Panc1 (cell line): Measurements from ENCODE around the gene ERG. TPM values are rescaled to one million over a fixed set of nuclear protein-coding genes. Genes with fewer than 3 reads are reported as not detected.

ENCODE experiments used
- ATAC-seq: fragments of 200-7000 bp; cut with Tn5 transposase; 2 replicates; pipeline ENCODE4 v1.9.1; 2020; ENCODE audit warnings: mild to moderate bottlenecking, moderate library complexity
- BruUV-seq: library from RNA; stranded (reverse); fragments of 400-500 nt; replicated peaks from 2 replicates; lab custom pipeline; 2021; lab: Mats Ljungman, UMichigan
- CTCF ChIA-PET: fragments of 300-600 bp; sonication (Branson Sonifier 250); formaldehyde crosslinking; loops from one replicate; lab custom pipeline; 2022; ENCODE audit warnings: antibody characterized with exemption; lab: Charles Lee
- POLR2A ChIA-PET: fragments of 300-600 bp; sonication (Branson Sonifier 250); formaldehyde crosslinking; loops from one replicate; lab custom pipeline; 2022; ENCODE audit warnings: antibody characterized with exemption; lab: Charles Lee
- DNase-seq: peaks from one replicate; pipeline ENCODE4 v3.0.0-alpha.2; 2010; ENCODE audit warnings: low read depth, low spot score
- H3K27ac ChIP-seq: 2 replicates; pipeline ENCODE4 v1.5.1; 2011; ENCODE audit warnings: mild to moderate bottlenecking, low read length, inconsistent platforms
- H3K27me3 ChIP-seq: fragments of 200-500 bp; sonication (Bioruptor generic); 2 replicates; pipeline ENCODE4 v1.6.0; 2014; ENCODE audit warnings: low read length, inconsistent platforms; ENCODE audit not compliant: control insufficient read depth, insufficient read depth
- H3K36me3 ChIP-seq: fragments of 200-500 bp; sonication (Bioruptor generic); 2 replicates; pipeline ENCODE4 v1.5.1; 2014; ENCODE audit warnings: inconsistent platforms, mild to moderate bottlenecking, low read length, moderate library complexity; ENCODE audit not compliant: control insufficient read depth, insufficient read depth
- H3K4me1 ChIP-seq: 2 replicates; pipeline ENCODE4 v1.5.1; 2011; ENCODE audit warnings: inconsistent platforms, mild to moderate bottlenecking, low read length, moderate library complexity; ENCODE audit not compliant: control insufficient read depth, insufficient read depth
- H3K4me3 ChIP-seq, 2 experiments: 2 replicates each; pipeline ENCODE4 v1.5.1; 2011 to 2012; ENCODE audit warnings: low read depth in 2 of 2, low read length in 2 of 2, mild to moderate bottlenecking in 2 of 2, inconsistent platforms in 1 of 2, moderate library complexity in 1 of 2
- H3K9me3 ChIP-seq: fragments of 200-500 bp; sonication (Bioruptor generic); 2 replicates; pipeline ENCODE4 v1.5.1; 2014; ENCODE audit warnings: low read depth, mild to moderate bottlenecking, inconsistent platforms, low read length, moderate library complexity; ENCODE audit not compliant: control insufficient read depth, insufficient read depth
- CTCF ChIP-seq: fragments of 450-650 bp; IDR thresholded peaks from 2 replicates; pipeline ENCODE4 v1.5.1; 2017; ENCODE audit warnings: mild to moderate bottlenecking
- POLR2AphosphoS5 ChIP-seq: IDR thresholded peaks from 2 replicates; pipeline ENCODE4 v1.6.1; 2012; ENCODE audit warnings: mild to moderate bottlenecking, low read depth, low read length, moderate library complexity
- REST ChIP-seq, 2 experiments: IDR thresholded peaks; 2 replicates each; pipeline ENCODE4 v1.6.1; 2011 to 2012; ENCODE audit warnings: low read depth in 2 of 2, control low read depth in 1 of 2, low read length in 1 of 2, mild to moderate bottlenecking in 1 of 2, moderate library complexity in 1 of 2; ENCODE audit not compliant: insufficient read depth in 1 of 2
- SIN3A ChIP-seq: IDR thresholded peaks from 2 replicates; pipeline ENCODE4 v1.6.1; 2012; ENCODE audit warnings: low read depth, mild to moderate bottlenecking, low read length, moderate library complexity, borderline replicate concordance; ENCODE audit not compliant: insufficient read depth
- TCF7L2 ChIP-seq: IDR thresholded peaks from 2 replicates; pipeline ENCODE4 v1.6.1; 2011; ENCODE audit warnings: mild to moderate bottlenecking, low read depth, low read length, inconsistent platforms
- in situ Hi-C: cut with HindIII; loops from 2 replicates; pipeline ENCODE4 v1.10.0; 2016; ENCODE audit warnings: low sequenced_read_pairs, low pct_unique_long_range_greater_than_20kb
- intact Hi-C: fragments of 100-400 bp; cut with micrococcal nuclease; formaldehyde crosslinking; loops from one replicate; pipeline ENCODE4 v1.10.0; 2022; ENCODE audit not compliant: unreplicated experiment
- total RNA-seq: library from RNA; stranded (reverse); gene quantifications from one replicate; pipeline ENCODE4 v1.2.1, GENCODE V29; 2021; ENCODE audit not compliant: unreplicated experiment

ERG gene
- total RNA-seq, 1 experiment from 2014 or later, result 0.49 TPM

GRCh38 chr21:38334866-38335265 lies 163.4 kb downstream of the ERG start:
- ChIA-PET CTCF (interaction anchor here (0.6 kb wide), 1 partner anchor 779 kb away, joined by 3 read pairs; no protein-coding TSS in a partner anchor), POLR2A (no interaction called here)
- DNase-seq, result no peak
- no peaks in the 10 kb centered on the region for H3K36me3 ChIP-seq
- in situ Hi-C loops, result no loop called here
- intact Hi-C loops, result no loop called here
- no peak for ATAC-seq
- no peak overlapping the region for H3K27ac ChIP-seq
- H3K27me3 ChIP-seq, result no peaks in the 10 kb centered on the region
- no peak overlapping the region for H3K4me3 ChIP-seq
- TF ChIP-seq CTCF, result no peak
- TF ChIP-seq POLR2AphosphoS5, result no peak
- TF ChIP-seq SIN3A, result no peak
- TF ChIP-seq TCF7L2, result no peak
- no peak for TF ChIP-seq REST (IDR thresholded peaks at IDR 0.05; ENCODE audit: insufficient read depth in 1 of 2, low read depth in 2 of 2, low read length in 1 of 2)
- H3K9me3 ChIP-seq, result no peaks in the 10 kb centered on the region
- no TSS peak for BruUV-seq
- H3K4me1 ChIP-seq, result no peaks in the 10 kb centered on the region

GRCh38 chr21:38333301-38334272 lies 164.7 kb downstream of the ERG start:
- POLR2A ChIA-PET, result no interaction called here
- Histone ChIP-seq H3K27me3 (no peaks in the 10 kb centered on the region), H3K27ac (no peak overlapping the region), H3K36me3 (no peaks in the 10 kb centered on the region), H3K4me1 (no peaks in the 10 kb centered on the region), H3K9me3 (no peaks in the 10 kb centered on the region), H3K4me3 (no peak overlapping the region)
- CTCF ChIA-PET, result interaction anchor here (0.6 kb wide), 1 partner anchor 463 kb away, joined by 4 read pairs; no protein-coding TSS in a partner anchor
- no peak for ATAC-seq
- BruUV-seq, result no TSS peak
- DNase-seq, result no peak
- intact Hi-C loops, result no loop called here
- in situ Hi-C loops, result no loop called here
- TF ChIP-seq CTCF, result no peak
- no peak for TF ChIP-seq SIN3A
- TF ChIP-seq TCF7L2, result no peak
- no peak for TF ChIP-seq POLR2AphosphoS5
- TF ChIP-seq REST (IDR thresholded peaks at IDR 0.05; ENCODE audit: insufficient read depth in 1 of 2, low read depth in 2 of 2, low read length in 1 of 2), result no peak
